SHP77 (cell line): ENCODE results near the gene TCEANC.
"Not testable (repeated sequence)": the region's sequence is repeated elsewhere in the genome, so short reads cannot be mapped to it uniquely, and the experiment has no call there.

Source experiments
- DNase-seq, 2 experiments: peaks; one replicate each; lab custom pipeline; 2025; lab: John Stamatoyannopoulos, UW

The TCEANC gene

GRCh38 chrX:13658602-13659001, 5.7 kb downstream of the TCEANC start:
- DNase-seq, result peak; percentile 2 to 39

GRCh38 chrX:13659063-13659462, 6.1 kb downstream of the TCEANC start:
- DNase-seq, result no peak

- DNase-seq, result no peak
Observed at GRCh38 chrX:13661735-13662288, 8.9 kb downstream of the TCEANC start.

- DNase-seq, result no peak
Observed at GRCh38 chrX:13662355-13662791, 9.4 kb downstream of the TCEANC start.

- no peak for DNase-seq
Observed at GRCh38 chrX:13664020-13664419, 11.1 kb downstream of the TCEANC start.

- no peak for DNase-seq
Observed at GRCh38 chrX:13666836-13667235, 13.9 kb downstream of the TCEANC start.

GRCh38 chrX:13667919-13668318, 15.0 kb downstream of the TCEANC start:
- DNase-seq, result no peak

GRCh38 chrX:13669246-13669737, 16.4 kb downstream of the TCEANC start:
- DNase-seq, result no peak

- DNase-seq, result not testable (repeated sequence)
Observed at GRCh38 chrX:13669755-13670154, 16.8 kb downstream of the TCEANC start.

GRCh38 chrX:13670197-13670596, 17.3 kb downstream of the TCEANC start:
- no peak for DNase-seq

- no peak for DNase-seq
Observed at GRCh38 chrX:13673016-13673415, 20.1 kb downstream of the TCEANC start.

GRCh38 chrX:13676885-13677284, 23.9 kb downstream of the TCEANC start:
- no peak for DNase-seq

GRCh38 chrX:13679700-13680099, 26.8 kb downstream of the TCEANC start:
- DNase-seq, result not testable (repeated sequence)

GRCh38 chrX:13681595-13681994, 28.7 kb downstream of the TCEANC start:
- DNase-seq, result no peak

GRCh38 chrX:13684361-13684760, 31.4 kb downstream of the TCEANC start:
- no peak for DNase-seq

- DNase-seq, result no peak
Observed at GRCh38 chrX:13685126-13685763, 32.3 kb downstream of the TCEANC start.

GRCh38 chrX:13687203-13687602, 34.3 kb downstream of the TCEANC start:
- no peak for DNase-seq

GRCh38 chrX:13688384-13688957, 35.5 kb downstream of the TCEANC start:
- no peak for DNase-seq

- peak; percentile 52 to 60 for DNase-seq
Observed at GRCh38 chrX:13688958-13689740, 36.2 kb downstream of the TCEANC start, which contains the start of gene RAB9A. Gene RAB9A (plus strand): TSS chrX:13689128. CDS start chrX:13708747, 19,619 bp downstream.

- DNase-seq, result no peak
Observed at GRCh38 chrX:13689741-13690211, 36.8 kb downstream of the TCEANC start.

GRCh38 chrX:13690836-13691235, 37.9 kb downstream of the TCEANC start:
- no peak for DNase-seq

GRCh38 chrX:13691841-13692371, 39.0 kb downstream of the TCEANC start:
- no peak for DNase-seq
